Fibroblast of lung (primary cell): ENCODE measurements around the gene DUSP8. TPM values are rescaled to one million over a fixed set of nuclear protein-coding genes. Genes with fewer than 3 reads are reported as not detected.
"Not testable (repeated sequence)": the region's sequence is repeated elsewhere in the genome, so short reads cannot be mapped to it uniquely, and the experiment has no call there.

Experiments
- DNase-seq, 2 donors: peaks; one replicate each; pipeline versions ENCODE4 v3.0.0 to v3.0.0-alpha.2; 2010; ENCODE audit warnings: low read depth in 2 of 2
- H2AFZ ChIP-seq: 2 replicates; pipeline ENCODE4 v1.5.1; 2012; ENCODE audit warnings: low read length, control low read depth, inconsistent platforms
- H3K27ac ChIP-seq: 2 replicates; pipeline ENCODE4 v1.5.1; 2011; ENCODE audit warnings: low read length, control low read depth; ENCODE audit not compliant: insufficient read depth
- H3K27me3 ChIP-seq: 2 replicates; pipeline ENCODE4 v1.5.1; 2011; ENCODE audit warnings: mild to moderate bottlenecking, low read length; ENCODE audit not compliant: control insufficient read depth, insufficient read depth
- H3K36me3 ChIP-seq: 2 replicates; pipeline ENCODE4 v1.5.1; 2011; ENCODE audit warnings: low read length; ENCODE audit not compliant: control insufficient read depth, insufficient read depth
- H3K4me1 ChIP-seq: 2 replicates; pipeline ENCODE4 v1.5.1; 2011; ENCODE audit warnings: low read length; ENCODE audit not compliant: control insufficient read depth, insufficient read depth; ENCODE audit errors: extremely low read depth
- H3K4me2 ChIP-seq: 2 replicates; pipeline ENCODE4 v1.5.1; 2011; ENCODE audit warnings: low read length, control low read depth; ENCODE audit not compliant: insufficient read depth; ENCODE audit errors: extremely low read depth
- H3K4me3 ChIP-seq, 4 experiments: fragments of 200-600 bp in 1 of 4; sonication (generic) in 1 of 4; replicated peaks in 1 of 4; 2 replicates each; pipeline ENCODE4 v1.5.1; 2011 to 2016; ENCODE audit warnings: low read length in 4 of 4, low read depth in 3 of 4, mild to moderate bottlenecking in 3 of 4, control low read depth in 2 of 4, inconsistent platforms in 1 of 4, mixed read lengths in 1 of 4; ENCODE audit not compliant: insufficient read depth in 1 of 4; ENCODE audit errors: control extremely low read depth in 1 of 4
- H3K79me2 ChIP-seq: 2 replicates; pipeline ENCODE4 v1.5.1; 2012; ENCODE audit warnings: mild to moderate bottlenecking, low read length, inconsistent platforms; ENCODE audit not compliant: control insufficient read depth, insufficient read depth
- H3K9ac ChIP-seq: 2 replicates; pipeline ENCODE4 v1.5.1; 2011; ENCODE audit warnings: mild to moderate bottlenecking, low read length, control low read depth; ENCODE audit not compliant: insufficient read depth
- H3K9me3 ChIP-seq: 2 replicates; pipeline ENCODE4 v1.5.1; 2012; ENCODE audit warnings: low read depth, low read length; ENCODE audit not compliant: control insufficient read depth, insufficient read depth
- H4K20me1 ChIP-seq: 2 replicates; pipeline ENCODE4 v1.5.1; 2011; ENCODE audit warnings: low read length; ENCODE audit not compliant: control insufficient read depth, insufficient read depth; ENCODE audit errors: extremely low read depth
- CTCF ChIP-seq, 2 donors: IDR thresholded peaks in 1 of 2; conservative IDR thresholded peaks in 1 of 2; 1 replicate in 1 of 2; 2 replicates in 1 of 2; pipeline ENCODE4 v1.5.1; 2011 to 2012; ENCODE audit warnings: low read length in 2 of 2, control low read depth in 1 of 2, inconsistent platforms in 1 of 2, low read depth in 1 of 2, mild to moderate bottlenecking in 1 of 2
- EZH2 ChIP-seq: IDR thresholded peaks from 2 replicates; pipeline ENCODE4 v1.5.1; 2012; ENCODE audit warnings: low read length, control low read depth, mild to moderate bottlenecking; ENCODE audit errors: missing control alignments
- polyA plus RNA-seq, 2 donors: library from polyadenylated mRNA; depleted of rRNA in 1 of 2; stranded (reverse) in 1 of 2; unstranded in 1 of 2; fragments of >200 nt; gene quantifications; 2 replicates each; pipeline ENCODE4 v1.2.1, GENCODE V29; 2011 to 2012; ENCODE audit warnings: missing spikeins in 1 of 2
- total RNA-seq: library from RNA; depleted of rRNA; stranded (reverse); fragments of >200 nt; gene quantifications from 2 replicates; pipeline ENCODE4 v1.2.1, GENCODE V29; 2014

The DUSP8 gene
- total and polyA plus RNA-seq, 2 donors (not counting 1 experiment from before 2014, with no cell fraction given): 0.62 to 0.66 TPM

- Histone ChIP-seq H4K20me1 (no peaks in the 10 kb centered on the region), H3K79me2 (peaks cover 5% of the 10 kb centered on the region)
Measured at GRCh38 chr11:1510928-1511327, 61.1 kb downstream of the DUSP8 start.

GRCh38 chr11:1510351-1510750, 61.7 kb downstream of the DUSP8 start:
- H2AFZ ChIP-seq, H3K36me3 ChIP-seq, H3K79me2 ChIP-seq, H3K4me1 ChIP-seq, H3K27ac ChIP-seq, H3K27me3 ChIP-seq, H3K9ac ChIP-seq, H3K4me2 ChIP-seq, H3K4me3 ChIP-seq, H4K20me1 ChIP-seq, DNase-seq, H3K9me3 ChIP-seq: not testable (repeated sequence)

More at GRCh38 chr11:1510928-1511327, 61.1 kb downstream of the DUSP8 start:
- no peak for DNase-seq
- Histone ChIP-seq H3K27me3 (no peaks in the 10 kb centered on the region), H3K4me2 (no peak overlapping the region), H3K9ac (no peak overlapping the region), H3K4me1 (no peaks in the 10 kb centered on the region), H2AFZ (no peak overlapping the region), H3K9me3 (no peaks in the 10 kb centered on the region), H3K4me3 (no peak overlapping the region), H3K27ac (no peak overlapping the region), H3K36me3 (no peaks in the 10 kb centered on the region)
- TF ChIP-seq CTCF (conservative IDR thresholded peaks at IDR 0.05 in 1 of 2, IDR thresholded peaks at IDR 0.05 in 1 of 2; ENCODE audit: low read depth in 1 of 2, low read length in 2 of 2) (no peak), EZH2 (no peak)

GRCh38 chr11:1509626-1510255, 62.3 kb downstream of the DUSP8 start:
- no peak overlapping the region for H3K4me2 ChIP-seq
- H3K27me3 ChIP-seq: no peaks in the 10 kb centered on the region
- H3K36me3 ChIP-seq: no peaks in the 10 kb centered on the region
- H3K79me2 ChIP-seq: peaks cover 2% of the 10 kb centered on the region
- H3K27ac ChIP-seq: no peak overlapping the region
- TF ChIP-seq EZH2 (no peak), CTCF (conservative IDR thresholded peaks at IDR 0.05 in 1 of 2, IDR thresholded peaks at IDR 0.05 in 1 of 2; ENCODE audit: low read depth in 1 of 2, low read length in 2 of 2) (no peak)
- no peaks in the 10 kb centered on the region for H3K4me1 ChIP-seq
- H3K9me3 ChIP-seq: no peaks in the 10 kb centered on the region
- H3K4me3 ChIP-seq: no peak overlapping the region
- no peak for DNase-seq
- no peak overlapping the region for H2AFZ ChIP-seq
- no peak overlapping the region for H3K9ac ChIP-seq
- no peaks in the 10 kb centered on the region for H4K20me1 ChIP-seq
